ENCODE results near the gene PKP4. TPM values are rescaled to one million over a fixed set of nuclear protein-coding genes. Genes with fewer than 3 reads are reported as not detected.

The PKP4 gene
- total and polyA plus RNA-seq, 2 of the 8 experiments (the other 6 are each of a cell fraction or from before 2014, with no cell fraction given): 48.2 to 88.0 TPM

- TF ChIP-seq CTCF (IDR thresholded peaks at IDR 0.05; ENCODE audit: control extremely low read depth in 1 of 3, insufficient read depth in 1 of 3, low read depth in 1 of 3, low read length in 3 of 3) (no peak), USF2 (IDR thresholded peaks at IDR 0.05; ENCODE audit: low read length) (no peak), EGR1 (IDR thresholded peaks at IDR 0.05; ENCODE audit: borderline replicate concordance, low read depth, low read length) (no peak), CHD2 (IDR thresholded peaks at IDR 0.05; ENCODE audit: low read length) (no peak), SP2 (IDR thresholded peaks at IDR 0.05; ENCODE audit: low read length) (no peak), SRF (IDR thresholded peaks at IDR 0.05; ENCODE audit: low read depth, low read length) (no peak), JUN (IDR thresholded peaks at IDR 0.05; ENCODE audit: low read depth, low read length) (no peak), EP300 (IDR thresholded peaks at IDR 0.05; ENCODE audit: borderline replicate concordance in 1 of 2, low read depth in 2 of 2, low read length in 2 of 2) (no peak)
Measured at GRCh38 chr2:158579928-158580327, 123.2 kb downstream of the PKP4 start (continued).
